ENCODE data around the gene SLIT3.

The SLIT3 gene

DNA sequence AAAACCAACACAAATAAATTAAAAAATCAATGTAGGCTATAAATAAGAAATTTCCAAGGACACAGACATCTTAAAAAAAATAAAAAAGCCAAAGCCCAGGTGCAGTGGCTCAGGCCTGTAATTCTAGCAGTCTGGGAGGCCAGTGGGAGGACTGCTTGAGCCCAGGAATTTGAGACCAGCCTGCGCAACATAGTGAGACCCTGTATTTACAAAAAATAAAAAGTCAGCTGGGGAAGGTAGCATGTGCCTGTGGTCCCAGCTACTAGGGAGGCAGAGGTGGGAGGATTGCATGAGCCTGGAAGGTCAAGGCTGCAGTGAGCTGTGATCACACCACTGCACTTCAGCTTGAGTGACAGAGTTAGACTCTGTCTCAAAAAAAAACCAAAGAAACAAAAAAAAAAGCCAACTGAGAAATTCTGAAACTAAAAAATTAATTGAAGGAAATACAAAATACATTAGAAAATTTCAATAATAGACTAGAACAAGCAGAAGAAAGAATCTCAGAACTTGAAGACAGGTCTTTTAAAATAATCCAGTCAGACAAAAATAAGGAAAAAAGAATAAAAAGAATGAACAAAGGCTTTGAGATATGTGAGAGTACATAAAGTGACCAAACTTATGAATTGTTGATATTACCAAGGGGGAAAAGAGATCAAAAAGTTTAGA is 572.3 kb downstream of the SLIT3 start:
- TF ChIP-seq GATA3 (IDR thresholded peaks at IDR 0.05; ENCODE audit: low read depth, low read length), result no peak
- TF ChIP-seq GATA2 (IDR thresholded peaks at IDR 0.05; ENCODE audit: low read depth, low read length), result no peak

DNA sequence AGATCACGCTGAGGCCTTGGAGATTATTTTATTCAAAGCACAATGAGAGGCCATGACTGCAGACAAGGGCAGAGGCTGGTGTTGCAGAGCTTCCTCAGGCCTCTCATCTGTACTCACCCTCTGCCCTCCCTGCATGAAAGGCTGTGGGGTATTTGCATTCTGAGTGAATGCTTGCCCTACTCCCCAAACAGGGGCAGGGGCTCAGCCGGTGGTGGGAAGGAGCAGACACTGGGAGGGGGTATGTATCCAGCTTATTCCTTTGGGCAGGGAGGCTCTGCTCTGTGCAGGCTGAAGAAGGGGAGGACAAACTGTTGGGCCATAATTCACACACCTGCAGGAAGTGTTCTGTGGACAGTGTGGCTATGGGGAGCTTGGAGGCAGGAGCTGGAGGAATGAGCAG is 573.4 kb downstream of the SLIT3 start:
- no peak for TF ChIP-seq GATA2 (IDR thresholded peaks at IDR 0.05; ENCODE audit: low read depth, low read length)
- TF ChIP-seq GATA3 (IDR thresholded peaks at IDR 0.05; ENCODE audit: low read depth, low read length), result no peak

DNA sequence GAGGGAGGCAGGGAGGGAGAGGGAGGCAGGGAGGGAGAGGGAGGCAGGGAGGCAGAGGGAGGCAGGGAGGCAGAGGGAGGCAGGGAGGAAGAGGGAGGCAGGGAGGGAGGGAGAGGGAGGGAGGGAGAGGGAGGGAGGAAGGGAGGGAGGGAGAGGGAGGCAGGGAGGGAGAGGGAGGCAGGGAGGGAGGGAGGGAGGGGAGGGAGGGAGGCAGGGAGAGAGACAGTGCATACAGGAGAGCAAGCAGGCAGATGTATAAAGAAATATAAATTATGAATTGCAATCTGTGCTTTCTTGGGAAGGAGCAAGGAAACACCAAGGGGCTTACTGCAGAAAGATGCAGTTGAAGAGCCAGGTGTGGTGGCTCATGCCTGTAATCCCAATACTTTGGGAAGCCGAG is 574.6 kb downstream of the SLIT3 start:
- TF ChIP-seq GATA2 (IDR thresholded peaks at IDR 0.05; ENCODE audit: low read depth, low read length), result no peak
- TF ChIP-seq GATA3 (IDR thresholded peaks at IDR 0.05; ENCODE audit: low read depth, low read length), result no peak

DNA sequence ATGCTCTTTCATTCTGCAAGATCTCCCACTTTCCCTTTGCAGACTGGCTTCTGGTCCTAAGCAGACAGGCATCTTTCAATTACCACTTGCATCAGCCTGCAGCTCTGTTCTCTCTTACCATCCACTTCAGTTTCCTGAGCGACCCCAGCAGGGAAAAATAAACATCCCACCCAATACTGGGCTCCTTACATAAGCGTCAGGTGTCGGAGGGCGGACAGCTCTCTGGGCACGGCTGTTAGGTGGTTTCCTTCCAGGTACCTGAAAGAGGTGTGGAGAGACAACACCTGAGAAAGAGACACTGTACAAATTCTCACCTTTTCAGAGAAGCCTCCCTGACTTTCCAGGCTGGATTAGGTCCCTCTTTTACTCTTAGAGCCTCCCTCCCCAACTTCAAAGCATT is 576.7 kb downstream of the SLIT3 start:
- TF ChIP-seq GATA3 (IDR thresholded peaks at IDR 0.05; ENCODE audit: low read depth, low read length) (no peak), GATA2 (IDR thresholded peaks at IDR 0.05; ENCODE audit: low read depth, low read length) (no peak)

DNA sequence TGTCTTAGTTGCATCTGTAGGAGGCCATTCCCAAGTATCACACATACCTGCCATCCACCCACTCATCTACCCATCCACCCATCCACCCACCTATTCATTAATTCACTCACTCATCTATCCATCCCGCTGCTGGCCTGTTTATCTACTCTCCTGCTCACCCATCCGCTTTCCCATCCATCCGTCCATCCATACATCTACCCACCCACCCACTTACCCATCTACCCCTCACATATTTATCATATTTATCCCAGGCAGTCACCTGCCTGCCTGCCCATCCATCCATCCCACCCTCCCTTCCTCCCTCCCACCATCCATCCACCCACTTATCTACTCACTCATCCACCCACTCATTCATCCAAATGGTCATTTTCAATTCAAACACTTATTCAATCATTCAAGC is 577.9 kb downstream of the SLIT3 start:
- no peak for TF ChIP-seq GATA2 (IDR thresholded peaks at IDR 0.05; ENCODE audit: low read depth, low read length)
- TF ChIP-seq GATA3 (IDR thresholded peaks at IDR 0.05; ENCODE audit: low read depth, low read length), result no peak

DNA sequence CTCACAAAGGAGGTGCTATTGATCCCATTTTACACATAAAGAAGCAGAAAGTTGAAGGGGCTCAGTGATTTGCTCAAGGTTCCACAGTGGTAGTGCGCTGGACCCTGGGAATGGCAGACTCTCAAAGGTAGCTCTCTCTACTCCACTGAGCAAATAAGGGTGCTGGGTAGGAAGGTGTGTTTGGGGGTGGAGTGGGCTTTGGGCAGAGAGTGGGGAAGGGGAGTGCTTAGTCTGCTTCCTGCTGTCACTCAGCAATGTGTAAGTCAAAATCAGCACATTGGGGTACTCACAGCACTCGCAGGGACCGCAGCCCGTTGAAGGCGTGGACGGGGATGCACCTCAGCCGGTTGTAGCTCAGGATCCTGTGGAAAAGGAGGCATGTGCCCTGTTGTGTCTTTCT is 579.0 kb downstream of the SLIT3 start:
- no peak for TF ChIP-seq GATA3 (IDR thresholded peaks at IDR 0.05; ENCODE audit: low read depth, low read length)
- no peak for TF ChIP-seq GATA2 (IDR thresholded peaks at IDR 0.05; ENCODE audit: low read depth, low read length)

DNA sequence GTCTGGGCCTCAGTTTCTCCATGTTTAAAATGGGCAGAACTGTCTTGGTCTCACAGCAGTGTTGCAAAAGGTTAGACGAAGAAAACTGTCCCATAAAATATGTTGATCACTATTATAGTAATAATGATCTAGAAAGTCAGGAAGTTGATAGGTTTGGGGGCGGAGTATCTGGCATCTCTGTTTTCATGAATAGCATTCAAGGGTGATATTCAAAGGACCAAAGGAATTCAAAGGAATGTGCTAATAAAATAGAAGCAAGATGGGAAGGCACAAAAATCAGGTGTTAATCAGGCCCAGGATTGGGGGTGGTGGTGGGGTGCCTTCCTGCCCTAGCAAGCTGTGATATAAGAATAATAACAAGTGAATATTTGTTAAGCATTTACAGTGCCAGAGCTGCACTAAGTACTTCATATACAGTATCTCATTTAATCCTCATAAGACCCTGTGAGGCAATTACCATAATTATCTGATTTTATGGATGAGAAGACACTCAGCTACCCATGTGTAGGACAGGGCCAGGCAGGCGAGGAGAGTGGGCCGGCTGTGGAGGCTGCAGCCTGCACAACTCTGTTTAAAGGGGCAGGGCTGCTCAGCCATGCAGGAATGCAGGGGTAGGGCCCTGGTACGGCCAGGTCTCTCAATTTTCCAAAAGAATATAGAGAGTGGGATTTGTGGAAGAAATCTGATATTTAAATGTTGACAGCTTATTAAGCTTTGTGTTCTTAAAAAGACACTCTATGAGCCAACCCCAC is 579.8 kb downstream of the SLIT3 start:
- no peak for TF ChIP-seq GATA2 (IDR thresholded peaks at IDR 0.05; ENCODE audit: low read depth, low read length)
- TF ChIP-seq GATA3 (IDR thresholded peaks at IDR 0.05; ENCODE audit: low read depth, low read length), result no peak

DNA sequence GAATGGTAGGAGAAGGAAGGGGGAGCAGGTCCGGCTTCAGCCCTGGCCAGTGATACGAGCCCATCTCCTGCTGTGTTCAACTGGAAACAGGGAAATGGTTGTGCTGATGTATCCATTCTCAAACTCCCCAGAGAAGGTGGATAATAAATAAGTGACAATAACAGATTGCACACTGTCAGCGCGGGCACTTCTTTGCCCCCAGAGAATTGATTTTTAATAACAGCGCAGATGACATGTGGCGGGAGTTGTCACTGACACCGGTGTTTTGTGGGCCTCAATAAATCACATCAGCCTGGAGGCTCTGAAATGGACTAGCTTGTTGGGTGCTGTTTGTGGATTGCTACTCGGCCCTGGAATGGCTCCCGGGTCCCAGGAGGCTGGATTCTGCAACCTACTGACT is 580.4 kb downstream of the SLIT3 start:
- TF ChIP-seq GATA2 (IDR thresholded peaks at IDR 0.05; ENCODE audit: low read depth, low read length) (no peak), GATA3 (IDR thresholded peaks at IDR 0.05; ENCODE audit: low read depth, low read length) (no peak)

DNA sequence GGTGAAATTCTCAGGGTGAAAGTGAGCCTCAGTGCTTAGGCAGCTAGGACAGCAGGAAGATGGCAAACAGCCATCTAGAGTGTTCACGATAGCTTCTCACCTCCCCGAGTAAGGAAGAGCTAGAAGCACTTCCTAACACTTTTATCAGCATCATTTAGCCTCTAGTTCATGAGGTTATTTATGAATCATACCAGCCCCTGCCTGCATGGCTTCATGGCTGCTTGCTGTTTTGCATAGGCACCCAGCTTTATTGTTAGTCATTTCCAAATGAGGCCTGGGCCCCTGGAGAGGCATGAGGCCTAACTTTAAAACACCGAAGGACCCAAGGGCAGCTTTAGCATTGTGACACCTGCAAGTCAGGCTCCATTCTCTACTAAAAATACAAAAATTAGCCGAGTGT is 586.9 kb downstream of the SLIT3 start:
- TF ChIP-seq GATA2 (IDR thresholded peaks at IDR 0.05; ENCODE audit: low read depth, low read length) (no peak), GATA3 (IDR thresholded peaks at IDR 0.05; ENCODE audit: low read depth, low read length) (no peak)

DNA sequence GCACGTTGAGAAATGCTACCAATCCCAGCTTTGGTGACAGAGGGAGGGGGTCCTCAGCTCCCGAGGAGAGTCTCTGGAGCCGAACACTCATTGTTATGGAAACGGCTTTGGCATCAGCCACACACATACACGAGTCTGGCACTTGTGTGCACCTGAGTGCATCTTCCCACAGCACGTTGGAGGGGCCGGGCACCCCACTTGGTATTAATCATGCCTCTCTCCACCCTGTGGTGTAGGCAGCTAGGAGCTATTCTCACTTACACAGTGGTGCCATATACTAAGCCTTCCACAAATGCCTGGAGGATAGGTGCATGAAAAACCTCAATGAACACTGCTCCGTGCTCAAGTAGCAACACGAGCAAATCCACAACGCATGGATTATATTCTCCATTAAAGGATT is 587.9 kb downstream of the SLIT3 start:
- TF ChIP-seq GATA2 (IDR thresholded peaks at IDR 0.05; ENCODE audit: low read depth, low read length), result no peak
- no peak for TF ChIP-seq GATA3 (IDR thresholded peaks at IDR 0.05; ENCODE audit: low read depth, low read length)

DNA sequence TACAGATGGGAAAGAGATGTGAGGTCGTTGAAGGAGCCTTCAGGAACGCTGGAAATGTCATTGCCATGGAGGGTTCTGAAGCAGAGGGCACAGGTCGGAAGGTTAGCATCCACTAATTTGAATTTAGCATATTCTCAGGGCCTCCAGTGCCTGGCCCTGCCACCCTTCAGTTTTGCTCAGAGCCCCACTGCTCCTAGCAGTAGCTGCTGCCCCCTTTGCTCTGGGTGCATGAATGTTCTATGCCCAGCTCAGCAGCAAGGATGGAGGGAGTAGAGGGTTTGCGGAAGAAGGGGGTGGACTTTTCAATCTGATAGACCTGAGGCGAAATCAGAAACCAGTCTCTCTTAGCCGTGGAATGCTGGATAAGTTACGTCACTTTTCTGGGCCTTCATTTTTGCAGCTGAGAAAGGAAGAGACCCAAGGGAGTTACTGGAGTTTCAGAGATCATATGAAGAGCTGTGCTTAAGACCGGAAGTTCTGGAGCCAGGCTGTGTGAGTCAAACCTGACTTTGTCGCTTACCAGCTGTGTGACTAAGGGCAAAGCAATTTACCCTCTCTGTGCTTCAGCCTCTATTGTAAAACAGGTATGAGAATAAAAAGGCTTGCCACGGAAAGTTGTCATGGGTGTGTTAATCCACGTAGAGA is 588.5 kb downstream of the SLIT3 start:
- TF ChIP-seq GATA2 (IDR thresholded peaks at IDR 0.05; ENCODE audit: low read depth, low read length), result no peak
- TF ChIP-seq GATA3 (IDR thresholded peaks at IDR 0.05; ENCODE audit: low read depth, low read length), result no peak

DNA sequence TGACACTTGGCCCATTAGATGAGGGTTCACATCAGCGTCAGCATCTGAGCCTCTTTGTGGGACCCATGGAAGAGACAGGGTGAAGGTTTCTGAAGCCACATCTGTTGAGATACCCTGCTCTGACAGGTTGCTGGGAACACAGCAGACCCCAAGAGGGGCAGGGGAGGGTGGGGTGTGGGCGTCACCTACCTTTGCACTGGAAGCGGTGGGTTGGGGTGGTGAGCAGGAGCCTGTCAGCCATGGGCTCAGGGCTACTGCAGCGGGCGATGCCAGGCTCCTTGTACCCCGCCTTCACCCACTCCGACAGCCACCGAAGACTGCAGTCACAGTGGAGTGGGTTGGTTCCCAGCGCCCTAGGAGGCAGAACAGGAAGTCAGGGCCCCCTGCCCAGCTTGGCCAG is 590.2 kb downstream of the SLIT3 start:
- no peak for TF ChIP-seq GATA2 (IDR thresholded peaks at IDR 0.05; ENCODE audit: low read depth, low read length)
- TF ChIP-seq GATA3 (IDR thresholded peaks at IDR 0.05; ENCODE audit: low read depth, low read length), result no peak

DNA sequence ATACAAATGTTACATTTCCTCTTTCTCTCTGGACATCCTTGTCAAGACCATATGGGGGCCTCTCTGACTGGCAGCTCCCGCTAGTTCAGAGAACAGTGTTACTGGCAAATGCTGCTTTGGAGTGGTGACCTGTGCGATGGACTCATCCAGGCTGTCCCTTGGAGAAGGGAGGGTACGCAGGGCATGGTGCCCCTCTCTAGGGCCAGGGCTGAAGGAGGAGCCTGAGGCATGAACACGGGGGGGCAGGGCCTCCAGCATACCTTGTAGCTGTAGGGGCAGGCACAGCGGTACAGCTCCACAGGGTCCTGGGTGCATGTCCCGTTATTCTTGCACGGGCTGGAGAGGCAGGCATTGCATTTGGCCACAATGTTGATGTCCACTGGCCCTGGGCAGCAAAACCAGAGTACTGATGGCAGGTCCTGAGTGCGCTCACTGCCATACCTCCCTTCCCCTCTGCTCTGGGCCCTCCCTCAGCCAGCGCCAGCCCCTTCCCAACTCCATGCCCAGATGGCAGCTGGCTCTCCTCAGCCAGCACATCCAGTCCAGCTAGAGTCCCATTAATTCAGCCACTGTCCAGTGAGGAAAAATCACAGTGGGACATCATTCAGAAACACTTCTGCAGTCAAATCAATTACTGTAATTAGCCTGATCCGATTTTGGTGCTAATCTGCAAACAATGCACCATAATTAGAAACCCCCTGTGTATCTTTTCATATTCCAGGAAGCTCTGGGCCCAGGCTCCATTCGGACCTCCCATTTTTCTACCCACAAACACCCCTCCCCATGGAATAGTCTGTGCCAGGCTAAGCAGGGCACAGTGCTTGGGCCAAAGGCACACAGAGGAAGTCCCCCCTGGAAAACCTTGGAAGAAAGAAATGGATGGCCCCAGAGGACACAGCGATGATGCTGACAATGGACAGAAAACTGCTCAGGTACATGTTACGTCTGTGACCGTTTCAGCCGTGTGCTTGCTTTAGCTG is 592.9 kb downstream of the SLIT3 start:
- TF ChIP-seq GATA3 (IDR thresholded peaks at IDR 0.05; ENCODE audit: low read depth, low read length), result no peak

DNA sequence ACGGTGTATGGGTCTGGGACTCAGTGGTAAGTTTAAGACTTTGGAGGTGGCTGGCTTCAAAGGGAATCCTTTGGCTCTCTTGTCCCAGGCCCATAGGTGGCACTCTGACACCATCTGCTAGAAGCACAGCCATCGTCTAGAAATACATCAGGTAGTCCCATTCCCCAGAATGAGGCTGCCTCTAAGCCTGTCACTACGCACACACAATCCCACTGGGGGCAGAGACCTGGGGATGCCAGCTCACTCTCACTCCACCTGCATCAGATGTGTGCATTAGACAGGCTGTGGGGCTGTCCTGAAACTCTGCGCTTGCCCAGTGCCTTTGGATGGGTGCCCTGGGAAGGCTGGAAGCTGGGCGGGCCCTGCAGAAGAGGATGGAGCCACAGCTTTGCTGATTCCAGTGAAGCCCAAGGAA is 594.3 kb downstream of the SLIT3 start:
- TF ChIP-seq GATA3 (IDR thresholded peaks at IDR 0.05; ENCODE audit: low read depth, low read length) (no peak), GATA2 (IDR thresholded peaks at IDR 0.05; ENCODE audit: low read depth, low read length) (no peak)

Measured in SH-SY5Y (cell line).